Measurements from ENCODE around the gene FOXI1.

Gene FOXI1

GRCh38 chr5:170131235-170131634 is 25.5 kb downstream of the FOXI1 start:
- DNase-seq (ENCODE audit: low spot score) (no peak), ATAC-seq (ENCODE audit: low read depth) (no peak)
- Histone ChIP-seq H3K27ac (ENCODE audit: poor library complexity, severe bottlenecking) (no peak overlapping the region), H3K36me3 (ENCODE audit: low read depth) (no peaks in the 10 kb centered on the region), H3K9me3 (ENCODE audit: severe bottlenecking) (no peaks in the 10 kb centered on the region), H3K4me1 (ENCODE audit: insufficient read depth, poor library complexity, severe bottlenecking) (peaks cover 17% of the 10 kb centered on the region), H3K4me3 (ENCODE audit: severe bottlenecking) (no peak overlapping the region), H3K27me3 (ENCODE audit: insufficient read depth, poor library complexity, severe bottlenecking) (no peaks in the 10 kb centered on the region)
- TF ChIP-seq CTCF (IDR thresholded peaks at IDR 0.05; ENCODE audit: poor library complexity, severe bottlenecking), result no peak

- DNase-seq (ENCODE audit: low spot score) (no peak), ATAC-seq (ENCODE audit: low read depth) (peak; percentile 73)
- Histone ChIP-seq H3K9me3 (ENCODE audit: severe bottlenecking) (no peaks in the 10 kb centered on the region), H3K27me3 (ENCODE audit: insufficient read depth, poor library complexity, severe bottlenecking) (no peaks in the 10 kb centered on the region), H3K36me3 (ENCODE audit: low read depth) (no peaks in the 10 kb centered on the region), H3K27ac (ENCODE audit: poor library complexity, severe bottlenecking) (no peak overlapping the region), H3K4me1 (ENCODE audit: insufficient read depth, poor library complexity, severe bottlenecking) (peaks cover 19% of the 10 kb centered on the region), H3K4me3 (ENCODE audit: severe bottlenecking) (no peak overlapping the region)
- TF ChIP-seq CTCF (IDR thresholded peaks at IDR 0.05; ENCODE audit: poor library complexity, severe bottlenecking), result no peak
Measured at GRCh38 chr5:170132269-170132975, 26.7 kb downstream of the FOXI1 start.

- ATAC-seq (ENCODE audit: low read depth), result no peak
- Histone ChIP-seq H3K9me3 (ENCODE audit: severe bottlenecking) (no peaks in the 10 kb centered on the region), H3K36me3 (ENCODE audit: low read depth) (no peaks in the 10 kb centered on the region), H3K27me3 (ENCODE audit: insufficient read depth, poor library complexity, severe bottlenecking) (no peaks in the 10 kb centered on the region), H3K27ac (ENCODE audit: poor library complexity, severe bottlenecking) (no peak overlapping the region), H3K4me1 (ENCODE audit: insufficient read depth, poor library complexity, severe bottlenecking) (peaks cover 19% of the 10 kb centered on the region), H3K4me3 (ENCODE audit: severe bottlenecking) (no peak overlapping the region)
- no peak for TF ChIP-seq CTCF (IDR thresholded peaks at IDR 0.05; ENCODE audit: poor library complexity, severe bottlenecking)
- DNase-seq (ENCODE audit: low spot score), result no peak
Measured at GRCh38 chr5:170132976-170133448, 27.3 kb downstream of the FOXI1 start.

GRCh38 chr5:170135796-170136490 is 30.2 kb downstream of the FOXI1 start:
- DNase-seq (ENCODE audit: low spot score), result no peak

More at GRCh38 chr5:170135796-170136490, 30.2 kb downstream of the FOXI1 start:
- H3K36me3 ChIP-seq (ENCODE audit: low read depth), result no peaks in the 10 kb centered on the region
- TF ChIP-seq CTCF (IDR thresholded peaks at IDR 0.05; ENCODE audit: poor library complexity, severe bottlenecking), result no peak
- H3K4me1 ChIP-seq (ENCODE audit: insufficient read depth, poor library complexity, severe bottlenecking), result peaks cover 19% of the 10 kb centered on the region
- H3K27ac ChIP-seq (ENCODE audit: poor library complexity, severe bottlenecking), result peak overlapping the region; percentile 60
- no peaks in the 10 kb centered on the region for H3K9me3 ChIP-seq (ENCODE audit: severe bottlenecking)
- no peak overlapping the region for H3K4me3 ChIP-seq (ENCODE audit: severe bottlenecking)
- H3K27me3 ChIP-seq (ENCODE audit: insufficient read depth, poor library complexity, severe bottlenecking), result no peaks in the 10 kb centered on the region
- ATAC-seq (ENCODE audit: low read depth), result peak; percentile 77

Measured in RWPE2 (cell line).